ENCODE data around the gene AKT2. TPM values are rescaled to one million over a fixed set of nuclear protein-coding genes. Genes with fewer than 3 reads are reported as not detected.
A peak's percentile ranks its signal among the peaks of the same experiment; 100 is the strongest.

AKT2 gene
- polyA plus RNA-seq, 2 of the 4 experiments (the other 2 are of a cell fraction): 136 to 159 TPM

DNA sequence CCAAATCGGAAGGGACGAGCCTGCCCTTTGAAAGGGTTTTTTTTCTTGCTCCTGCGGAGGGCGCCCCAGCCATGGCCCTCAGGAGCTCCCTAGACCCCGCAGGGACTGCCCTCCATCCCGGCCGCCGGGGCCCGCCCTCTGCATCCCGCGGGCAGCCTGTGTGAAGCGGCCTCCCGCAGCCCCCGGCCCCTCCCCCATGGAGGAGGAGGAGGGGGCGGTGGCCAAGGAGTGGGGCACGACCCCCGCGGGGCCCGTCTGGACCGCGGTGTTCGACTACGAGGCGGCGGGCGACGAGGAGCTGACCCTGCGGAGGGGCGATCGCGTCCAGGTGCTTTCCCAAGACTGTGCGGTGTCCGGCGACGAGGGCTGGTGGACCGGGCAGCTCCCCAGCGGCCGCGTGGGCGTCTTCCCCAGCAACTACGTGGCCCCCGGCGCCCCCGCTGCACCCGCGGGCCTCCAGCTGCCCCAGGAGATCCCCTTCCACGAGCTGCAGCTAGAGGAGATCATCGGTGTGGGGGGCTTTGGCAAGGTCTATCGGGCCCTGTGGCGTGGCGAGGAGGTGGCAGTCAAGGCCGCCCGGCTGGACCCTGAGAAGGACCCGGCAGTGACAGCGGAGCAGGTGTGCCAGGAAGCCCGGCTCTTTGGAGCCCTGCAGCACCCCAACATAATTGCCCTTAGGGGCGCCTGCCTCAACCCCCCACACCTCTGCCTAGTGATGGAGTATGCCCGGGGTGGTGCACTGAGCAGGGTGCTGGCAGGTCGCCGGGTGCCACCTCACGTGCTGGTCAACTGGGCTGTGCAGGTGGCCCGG, 93.1 kb downstream of the AKT2 start (continued):
- TF ChIP-seq, protein P1, sequence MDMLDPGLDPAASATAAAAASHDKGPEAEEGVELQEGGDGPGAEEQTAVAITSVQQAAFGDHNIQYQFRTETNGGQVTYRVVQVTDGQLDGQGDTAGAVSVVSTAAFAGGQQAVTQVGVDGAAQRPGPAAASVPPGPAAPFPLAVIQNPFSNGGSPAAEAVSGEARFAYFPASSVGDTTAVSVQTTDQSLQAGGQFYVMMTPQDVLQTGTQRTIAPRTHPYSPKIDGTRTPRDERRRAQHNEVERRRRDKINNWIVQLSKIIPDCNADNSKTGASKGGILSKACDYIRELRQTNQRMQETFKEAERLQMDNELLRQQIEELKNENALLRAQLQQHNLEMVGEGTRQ (IDR thresholded peaks at IDR 0.05): no peak
- TF ChIP-seq RAD21 (conservative IDR thresholded peaks at IDR 0.05 in 1 of 2, IDR thresholded peaks at IDR 0.05 in 1 of 2): 0 out of 5 replicates have a peak, but pooled peaks of 1 of the 2 experiments have one; percentile 21
- no peak for TF ChIP-seq MYC (IDR thresholded peaks at IDR 0.05; ENCODE audit: borderline replicate concordance, low read length)
- no peak for TF ChIP-seq CEBPB (IDR thresholded peaks at IDR 0.05)
- TF ChIP-seq, protein P2, sequence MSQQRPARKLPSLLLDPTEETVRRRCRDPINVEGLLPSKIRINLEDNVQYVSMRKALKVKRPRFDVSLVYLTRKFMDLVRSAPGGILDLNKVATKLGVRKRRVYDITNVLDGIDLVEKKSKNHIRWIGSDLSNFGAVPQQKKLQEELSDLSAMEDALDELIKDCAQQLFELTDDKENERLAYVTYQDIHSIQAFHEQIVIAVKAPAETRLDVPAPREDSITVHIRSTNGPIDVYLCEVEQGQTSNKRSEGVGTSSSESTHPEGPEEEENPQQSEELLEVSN (IDR thresholded peaks at IDR 0.05; ENCODE audit: borderline replicate concordance, low read depth): peak; percentile 43; the same call in 1 of the 2 replicates
- TF ChIP-seq POLR2AphosphoS2 (conservative IDR thresholded peaks at IDR 0.05; ENCODE audit: low read length): no peak
- TF ChIP-seq, protein P3, sequence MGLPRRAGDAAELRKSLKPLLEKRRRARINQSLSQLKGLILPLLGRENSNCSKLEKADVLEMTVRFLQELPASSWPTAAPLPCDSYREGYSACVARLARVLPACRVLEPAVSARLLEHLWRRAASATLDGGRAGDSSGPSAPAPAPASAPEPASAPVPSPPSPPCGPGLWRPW (IDR thresholded peaks at IDR 0.05): no peak
- no peak for TF ChIP-seq HOXB5 (CRISPR knock-in tag; IDR thresholded peaks at IDR 0.05)
- TF ChIP-seq NR3C1 (IDR thresholded peaks at IDR 0.05): no peak
- TF ChIP-seq FOXS1 (CRISPR knock-in tag; IDR thresholded peaks at IDR 0.05): no peak
- TF ChIP-seq GATA3 (IDR thresholded peaks at IDR 0.05; ENCODE audit: borderline replicate concordance): no peak

DNA sequence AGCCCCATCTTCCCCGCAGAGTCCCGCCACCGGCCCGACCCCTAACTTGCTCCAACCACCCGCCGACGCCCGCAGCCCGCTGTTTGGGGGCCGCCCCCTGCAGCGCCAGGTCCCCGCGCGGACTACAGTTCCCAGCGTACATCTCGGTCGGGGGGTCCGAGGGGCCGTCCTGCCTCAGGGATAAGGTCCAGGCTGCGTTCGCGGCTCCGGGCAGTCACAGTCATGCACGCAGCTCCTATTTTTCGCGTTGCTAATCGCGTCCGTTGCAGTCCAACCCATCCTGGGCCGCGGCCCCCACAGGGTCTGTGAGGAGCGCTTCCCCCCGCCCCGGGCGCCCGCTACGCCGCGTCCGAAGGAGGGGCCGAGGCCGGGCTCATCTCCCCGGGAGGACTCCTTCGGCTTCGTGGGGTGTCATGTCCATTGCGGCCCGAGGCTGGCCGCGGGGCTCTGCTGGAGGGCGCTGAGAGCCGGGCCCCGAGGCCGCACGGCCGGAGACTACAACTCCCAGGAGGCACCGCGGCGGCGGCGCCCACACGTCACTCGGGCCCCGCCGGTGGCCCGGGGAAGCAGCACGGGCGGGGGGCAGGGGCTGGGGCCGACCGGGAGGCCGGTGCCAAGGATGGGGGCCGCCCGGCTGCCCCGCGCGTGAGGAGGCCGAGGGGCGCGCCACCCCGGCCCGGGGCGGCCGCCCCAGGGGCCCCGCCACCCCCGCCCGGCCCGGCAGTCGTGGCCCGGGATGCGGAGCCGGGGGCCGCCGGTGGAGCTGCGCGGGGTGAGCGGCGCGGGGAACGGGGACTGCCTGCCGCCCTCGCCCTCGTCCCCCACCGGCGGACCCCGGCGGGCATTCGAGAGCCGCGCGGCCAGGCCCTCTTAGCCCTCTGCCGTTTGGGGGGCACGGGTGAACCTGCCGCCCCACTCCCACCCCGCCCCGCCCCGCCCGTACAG, 94.0 kb downstream of the AKT2 start, which contains the start of gene MAP3K10:
Gene MAP3K10 (plus strand): TSS at position 536 of the 945 bp plus-strand sequence. CDS start 606 bp downstream, outside the sequence.
- ChIA-PET CTCF (interaction anchor here (0.6 to 5.3 kb wide), 13 partner anchors 11 to 63 kb away, joined by 3 to 52 read pairs (median 4); partner anchors contain the start of gene TTC9B), POLR2A (interaction anchor here (0.6 to 1.6 kb wide), 6 partner anchors 12 to 345 kb away, joined by 3 to 8 read pairs (median 3); partner anchors contain the start of gene FBL)
- Histone ChIP-seq H3K27ac (peak within 1 kb of the TSS; percentile 88 to 92), H3K4me3 (peak within 1 kb of the TSS; percentile 77), H3K4me2 (peak within 1 kb of the TSS; percentile 84), H3K9me3 (no peaks in the 10 kb centered on the region), H3K4me1 (peaks cover 21% of the 10 kb centered on the region)
- FAIRE-seq: no peak
- WGBS (ENCODE audit: missing lambda C conversion rate): 2% methylated on average over 35 of the region's 116 CpGs
- peak; percentile 88 to 92 for ATAC-seq
- peak; percentile 82 to 95 for DNase-seq (ENCODE audit: low read depth in 1 of 2, low spot score in 1 of 2)
- TF ChIP-seq ESRRA (IDR thresholded peaks at IDR 0.05; ENCODE audit: borderline replicate concordance, low read length): peak; percentile 59; the same call in 1 of the 2 replicates
- TF ChIP-seq ZC3H11A (IDR thresholded peaks at IDR 0.05): no peak
- 0 out of 2 replicates have a peak, but pooled peaks have one; percentile 33 for TF ChIP-seq POLR2A (IDR thresholded peaks at IDR 0.05; ENCODE audit: low read length)
- TF ChIP-seq, protein P3 (IDR thresholded peaks at IDR 0.05): no peak
- TF ChIP-seq, protein P4, sequence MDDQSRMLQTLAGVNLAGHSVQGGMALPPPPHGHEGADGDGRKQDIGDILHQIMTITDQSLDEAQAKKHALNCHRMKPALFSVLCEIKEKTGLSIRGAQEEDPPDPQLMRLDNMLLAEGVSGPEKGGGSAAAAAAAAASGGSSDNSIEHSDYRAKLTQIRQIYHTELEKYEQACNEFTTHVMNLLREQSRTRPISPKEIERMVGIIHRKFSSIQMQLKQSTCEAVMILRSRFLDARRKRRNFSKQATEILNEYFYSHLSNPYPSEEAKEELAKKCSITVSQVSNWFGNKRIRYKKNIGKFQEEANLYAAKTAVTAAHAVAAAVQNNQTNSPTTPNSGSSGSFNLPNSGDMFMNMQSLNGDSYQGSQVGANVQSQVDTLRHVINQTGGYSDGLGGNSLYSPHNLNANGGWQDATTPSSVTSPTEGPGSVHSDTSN (IDR thresholded peaks at IDR 0.05): no peak
- no peak for TF ChIP-seq TP53 (CRISPR knock-in tag; IDR thresholded peaks at IDR 0.05)
- TF ChIP-seq, protein P5, sequence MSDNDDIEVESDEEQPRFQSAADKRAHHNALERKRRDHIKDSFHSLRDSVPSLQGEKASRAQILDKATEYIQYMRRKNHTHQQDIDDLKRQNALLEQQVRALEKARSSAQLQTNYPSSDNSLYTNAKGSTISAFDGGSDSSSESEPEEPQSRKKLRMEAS (IDR thresholded peaks at IDR 0.05): 0 out of 2 replicates have a peak, but pooled peaks have one; percentile 37
- TF ChIP-seq JUN (IDR thresholded peaks at IDR 0.05): peak; percentile 67 to 84; a peak in 4 of 5 replicates
- no peak; a peak in 1 of 5 replicates for TF ChIP-seq RAD21 (conservative IDR thresholded peaks at IDR 0.05 in 1 of 2, IDR thresholded peaks at IDR 0.05 in 1 of 2)
- TF ChIP-seq RFX5 (IDR thresholded peaks at IDR 0.05): 0 out of 2 replicates have a peak, but pooled peaks have one; percentile 62
- TF ChIP-seq FOSB (CRISPR knock-in tag; IDR thresholded peaks at IDR 0.05): no peak
- TF ChIP-seq, protein P2 (IDR thresholded peaks at IDR 0.05; ENCODE audit: borderline replicate concordance, low read depth): peak; percentile 71
- TF ChIP-seq, protein P6, sequence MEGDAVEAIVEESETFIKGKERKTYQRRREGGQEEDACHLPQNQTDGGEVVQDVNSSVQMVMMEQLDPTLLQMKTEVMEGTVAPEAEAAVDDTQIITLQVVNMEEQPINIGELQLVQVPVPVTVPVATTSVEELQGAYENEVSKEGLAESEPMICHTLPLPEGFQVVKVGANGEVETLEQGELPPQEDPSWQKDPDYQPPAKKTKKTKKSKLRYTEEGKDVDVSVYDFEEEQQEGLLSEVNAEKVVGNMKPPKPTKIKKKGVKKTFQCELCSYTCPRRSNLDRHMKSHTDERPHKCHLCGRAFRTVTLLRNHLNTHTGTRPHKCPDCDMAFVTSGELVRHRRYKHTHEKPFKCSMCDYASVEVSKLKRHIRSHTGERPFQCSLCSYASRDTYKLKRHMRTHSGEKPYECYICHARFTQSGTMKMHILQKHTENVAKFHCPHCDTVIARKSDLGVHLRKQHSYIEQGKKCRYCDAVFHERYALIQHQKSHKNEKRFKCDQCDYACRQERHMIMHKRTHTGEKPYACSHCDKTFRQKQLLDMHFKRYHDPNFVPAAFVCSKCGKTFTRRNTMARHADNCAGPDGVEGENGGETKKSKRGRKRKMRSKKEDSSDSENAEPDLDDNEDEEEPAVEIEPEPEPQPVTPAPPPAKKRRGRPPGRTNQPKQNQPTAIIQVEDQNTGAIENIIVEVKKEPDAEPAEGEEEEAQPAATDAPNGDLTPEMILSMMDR (IDR thresholded peaks at IDR 0.05): no peak
- TF ChIP-seq TFCP2L1 (CRISPR knock-in tag; IDR thresholded peaks at IDR 0.05): no peak
- no peak for TF ChIP-seq BHLHE40 (IDR thresholded peaks at IDR 0.05; ENCODE audit: low read depth, low read length)
- TF ChIP-seq FOSL2 (IDR thresholded peaks at IDR 0.05): 0 out of 2 replicates have a peak, but pooled peaks have one; percentile 19
- no peak for TF ChIP-seq FOSL2 (CRISPR knock-in tag; IDR thresholded peaks at IDR 0.05)
- TF ChIP-seq HOXB13 (CRISPR knock-in tag; IDR thresholded peaks at IDR 0.05; ENCODE audit: low read depth): no peak
- TF ChIP-seq PHF8 (IDR thresholded peaks at IDR 0.05; ENCODE audit: borderline replicate concordance, low read depth): peak; percentile 95
- TF ChIP-seq EHF (CRISPR knock-in tag; IDR thresholded peaks at IDR 0.05): no peak
